ENCODE data around the gene CCDC24.
A peak's percentile ranks its signal among the peaks of the same experiment; 100 is the strongest.

Gene CCDC24

DNA sequence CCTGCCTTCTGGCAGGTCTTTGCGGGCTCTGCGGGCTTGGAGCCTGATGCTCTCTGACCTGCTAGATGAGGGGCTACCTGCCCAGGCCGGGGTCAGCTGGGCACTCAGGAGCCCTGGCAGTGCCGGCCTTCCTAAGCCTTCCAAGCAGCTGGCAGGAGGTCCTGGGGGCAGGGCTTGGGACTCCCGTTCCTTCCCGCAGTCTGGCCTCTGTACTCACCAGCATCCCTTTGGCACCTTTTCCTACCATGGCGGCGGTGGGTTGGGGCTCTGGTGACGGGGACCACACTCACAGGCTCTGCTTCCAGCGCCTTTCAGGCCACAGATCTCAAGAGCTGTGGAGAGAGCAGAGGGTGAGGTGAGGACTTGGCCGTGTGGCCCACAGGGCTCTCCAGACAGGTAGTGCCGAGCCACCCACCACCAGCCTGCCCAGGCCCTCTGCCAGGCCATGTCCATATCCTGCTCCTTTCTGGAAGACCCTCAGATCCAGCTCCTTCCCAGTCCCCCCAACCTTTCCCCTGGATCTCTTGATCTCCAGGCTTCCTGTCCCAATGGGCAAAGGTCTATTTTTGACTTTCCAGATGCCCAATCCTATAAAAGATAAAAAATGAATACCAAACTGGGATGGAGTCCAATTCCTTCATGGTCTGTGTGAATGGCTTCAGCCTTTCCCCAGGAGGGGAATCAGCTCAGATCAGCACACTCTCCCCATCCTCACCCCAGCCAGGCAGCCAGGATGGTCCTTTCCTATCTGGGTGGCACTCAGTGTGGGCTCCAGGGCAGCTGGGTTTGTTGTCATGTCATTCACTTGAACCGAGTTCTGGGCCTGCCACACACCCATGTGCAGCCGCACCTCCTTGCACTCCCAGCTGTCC, 32.9 kb downstream of the CCDC24 start:
- no peak for DNase-seq (ENCODE audit: extremely low read depth, low read depth)
- TF ChIP-seq, protein P1, sequence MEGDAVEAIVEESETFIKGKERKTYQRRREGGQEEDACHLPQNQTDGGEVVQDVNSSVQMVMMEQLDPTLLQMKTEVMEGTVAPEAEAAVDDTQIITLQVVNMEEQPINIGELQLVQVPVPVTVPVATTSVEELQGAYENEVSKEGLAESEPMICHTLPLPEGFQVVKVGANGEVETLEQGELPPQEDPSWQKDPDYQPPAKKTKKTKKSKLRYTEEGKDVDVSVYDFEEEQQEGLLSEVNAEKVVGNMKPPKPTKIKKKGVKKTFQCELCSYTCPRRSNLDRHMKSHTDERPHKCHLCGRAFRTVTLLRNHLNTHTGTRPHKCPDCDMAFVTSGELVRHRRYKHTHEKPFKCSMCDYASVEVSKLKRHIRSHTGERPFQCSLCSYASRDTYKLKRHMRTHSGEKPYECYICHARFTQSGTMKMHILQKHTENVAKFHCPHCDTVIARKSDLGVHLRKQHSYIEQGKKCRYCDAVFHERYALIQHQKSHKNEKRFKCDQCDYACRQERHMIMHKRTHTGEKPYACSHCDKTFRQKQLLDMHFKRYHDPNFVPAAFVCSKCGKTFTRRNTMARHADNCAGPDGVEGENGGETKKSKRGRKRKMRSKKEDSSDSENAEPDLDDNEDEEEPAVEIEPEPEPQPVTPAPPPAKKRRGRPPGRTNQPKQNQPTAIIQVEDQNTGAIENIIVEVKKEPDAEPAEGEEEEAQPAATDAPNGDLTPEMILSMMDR (IDR thresholded peaks at IDR 0.05; ENCODE audit: low read depth, low read length) = no peak

DNA sequence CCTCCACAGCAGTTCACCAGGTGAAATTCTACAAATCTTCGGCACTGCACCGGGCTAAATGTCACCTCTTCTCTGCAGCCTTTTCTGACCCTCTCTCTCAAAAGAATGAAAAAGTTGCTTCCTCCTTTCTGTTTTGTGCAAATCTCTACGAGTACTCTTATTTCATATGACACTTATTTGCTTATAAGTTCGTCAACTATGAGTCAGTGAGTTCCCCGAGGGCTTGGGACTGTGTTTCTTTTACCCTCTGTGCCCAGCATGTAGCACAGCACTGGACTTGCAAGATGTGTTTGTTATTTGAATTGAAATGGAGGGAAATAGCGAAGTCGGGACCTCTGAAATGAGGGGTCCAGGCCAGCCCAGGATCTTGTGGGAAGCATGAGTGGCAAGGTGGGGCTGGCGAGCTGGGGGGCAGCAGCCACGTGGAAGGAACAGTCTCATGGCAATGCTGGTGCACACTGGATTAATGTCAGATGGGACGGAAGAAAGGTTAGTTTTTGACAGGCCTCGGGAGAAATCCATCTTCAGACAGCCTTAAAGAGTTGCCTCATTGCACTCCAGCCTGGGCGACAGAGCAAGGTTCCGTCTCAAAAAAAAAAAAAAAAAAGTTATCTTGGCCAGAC, 33.6 kb downstream of the CCDC24 start:
- DNase-seq (ENCODE audit: extremely low read depth, low read depth) = no peak
- TF ChIP-seq, protein P1 (IDR thresholded peaks at IDR 0.05; ENCODE audit: low read depth, low read length) = no peak

DNA sequence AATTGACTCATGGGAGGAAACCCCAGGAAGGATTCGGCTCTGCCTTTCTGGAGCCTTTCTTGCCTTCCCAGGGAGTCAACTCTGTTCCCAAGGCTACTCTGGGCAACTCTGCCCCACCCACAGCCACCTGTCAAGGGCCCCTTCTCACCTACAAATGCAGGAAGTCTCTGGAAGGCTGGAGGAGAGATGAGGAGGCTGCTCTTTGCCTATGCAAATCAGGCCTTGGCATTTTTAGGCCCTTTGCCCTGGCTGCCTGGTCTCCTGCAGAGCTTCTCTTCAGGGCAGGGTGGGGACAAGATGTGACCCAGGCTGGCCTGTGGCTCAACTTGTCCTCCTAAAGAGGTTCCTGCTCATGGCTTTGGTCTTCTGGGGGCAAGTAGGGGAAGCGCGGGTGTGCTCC, 34.4 kb downstream of the CCDC24 start:
- TF ChIP-seq, protein P1 (IDR thresholded peaks at IDR 0.05; ENCODE audit: low read depth, low read length) = no peak
- DNase-seq (ENCODE audit: extremely low read depth, low read depth) = no peak

DNA sequence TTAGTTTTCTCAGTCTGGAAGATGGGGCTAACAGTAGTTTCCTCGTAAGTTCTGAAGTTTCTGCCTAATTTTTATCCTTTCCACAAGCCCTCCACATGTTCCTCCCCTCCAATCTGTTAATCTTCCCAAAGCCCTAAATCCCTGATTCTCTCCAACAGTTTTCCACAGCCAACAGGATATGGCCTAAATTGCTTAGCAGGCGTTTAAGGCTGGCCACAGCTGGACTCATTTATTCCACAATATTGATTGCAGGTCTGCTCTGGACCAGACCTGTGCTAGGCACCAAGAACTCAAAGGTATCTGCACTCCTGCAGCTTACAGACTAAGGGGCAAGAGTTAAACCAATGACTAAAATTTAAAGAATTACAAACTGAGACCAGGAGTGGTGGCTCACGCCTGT, 35.9 kb downstream of the CCDC24 start:
- TF ChIP-seq, protein P1 (IDR thresholded peaks at IDR 0.05; ENCODE audit: low read depth, low read length) = no peak
- no peak for DNase-seq (ENCODE audit: extremely low read depth, low read depth)

DNA sequence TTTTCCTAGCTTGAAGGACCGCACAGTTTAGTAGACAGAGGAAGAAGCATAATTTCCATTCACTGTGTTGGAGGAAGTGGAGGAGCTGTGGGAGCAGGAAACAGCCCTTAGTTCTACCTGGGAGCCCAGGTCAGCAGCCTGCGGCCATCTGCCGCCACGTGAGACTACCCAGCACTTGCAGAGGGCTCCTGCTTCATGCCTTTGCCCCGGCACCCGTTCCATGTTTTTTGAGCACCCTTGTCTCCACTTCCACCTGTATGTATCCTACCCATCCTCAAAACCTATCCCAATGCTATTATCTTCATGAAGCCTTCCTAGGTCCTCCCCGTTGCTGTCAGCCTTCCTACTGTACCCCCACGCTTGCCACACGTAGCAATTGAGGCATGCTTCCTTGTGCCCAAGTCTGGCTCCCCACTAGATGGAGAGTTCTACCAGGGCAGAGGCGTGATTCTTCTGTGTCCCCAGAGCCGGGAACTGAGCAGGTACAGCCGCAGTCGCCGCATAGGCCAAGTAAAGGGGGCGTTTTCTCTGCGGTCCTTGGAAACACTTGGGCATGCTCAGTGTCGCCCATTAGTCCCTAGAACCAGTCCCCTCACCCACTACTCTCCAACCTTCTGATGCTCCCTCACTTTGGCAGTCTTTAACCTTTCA, 38.0 kb downstream of the CCDC24 start:
- TF ChIP-seq, protein P1 (IDR thresholded peaks at IDR 0.05; ENCODE audit: low read depth, low read length) = no peak
- no peak for DNase-seq (ENCODE audit: extremely low read depth, low read depth)

DNA sequence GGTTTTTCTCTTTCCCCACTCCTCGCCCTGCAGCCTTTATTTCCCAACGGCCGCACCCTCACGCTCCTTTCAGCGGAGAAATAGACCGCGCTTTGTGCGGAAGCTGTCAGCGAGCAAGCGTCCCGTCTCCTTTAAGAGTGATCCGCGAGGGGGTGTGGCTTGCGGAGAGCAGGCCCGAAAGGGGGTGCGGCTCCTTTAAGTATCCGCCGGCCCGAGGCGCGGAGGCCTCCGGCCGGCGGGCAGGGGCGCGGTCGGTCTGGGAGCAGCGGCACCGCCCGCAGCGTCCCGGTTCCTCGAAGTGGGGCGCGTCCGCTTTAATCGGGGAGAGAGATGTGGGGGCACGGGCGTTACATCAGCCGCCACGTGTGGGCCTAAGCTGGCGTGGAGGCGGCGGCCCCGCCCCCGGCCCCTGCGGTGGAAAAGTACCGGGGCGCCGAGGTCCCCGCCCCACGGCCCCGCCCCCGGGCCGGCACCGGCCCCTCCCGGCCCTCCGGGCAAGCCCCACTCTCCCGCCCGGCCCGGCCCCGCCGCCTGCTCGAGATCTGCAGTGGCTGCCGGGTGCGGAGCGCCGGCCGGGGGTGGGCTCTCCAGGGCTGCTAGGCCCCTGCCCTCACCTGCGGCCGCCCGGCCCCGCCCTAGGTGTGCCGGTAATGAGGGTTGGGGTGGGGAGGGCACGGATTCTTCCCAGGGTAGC, 38.7 kb downstream of the CCDC24 start:
- TF ChIP-seq, protein P1 (IDR thresholded peaks at IDR 0.05; ENCODE audit: low read depth, low read length) = no peak
- peak; percentile 69 for DNase-seq (ENCODE audit: extremely low read depth, low read depth)

Measured in AG09319 (cell line).